K562 (cell line): ENCODE measurements around the gene CACNA2D4. TPM values are rescaled to one million over a fixed set of nuclear protein-coding genes. Genes with fewer than 3 reads are reported as not detected.

ENCODE experiments used
- ATF7 ChIP-seq: fragments of 450-650 bp; IDR thresholded peaks from 2 replicates; pipeline ENCODE4 v1.7.1; 2014; ENCODE audit warnings: mild to moderate bottlenecking, moderate library complexity
- CBX5 ChIP-seq: IDR thresholded peaks from 2 replicates; pipeline ENCODE4 v1.6.1; 2014; ENCODE audit warnings: low read depth, borderline replicate concordance
- CTBP1 ChIP-seq: fragments of 450-650 bp; IDR thresholded peaks from 2 replicates; pipeline ENCODE4 v1.6.1; 2016; ENCODE audit warnings: borderline replicate concordance
- CTCFL ChIP-seq: IDR thresholded peaks from 2 replicates; pipeline ENCODE4 v1.6.1; 2011; ENCODE audit warnings: borderline replicate concordance, low read depth, mild to moderate bottlenecking, moderate library complexity, low read length; ENCODE audit not compliant: insufficient read depth, poor library complexity, severe bottlenecking
- DMBX1 ChIP-seq: fragments of 250-450 bp; sonication (Bioruptor Pico); IDR thresholded peaks from 2 replicates; pipeline ENCODE4 v1.8.0; 2022; ENCODE audit warnings: inconsistent platforms, mild to moderate bottlenecking, moderate library complexity, borderline replicate concordance
- KAT2B ChIP-seq: IDR thresholded peaks from one replicate; pipeline ENCODE4 v1.6.1; 2012; ENCODE audit warnings: low read depth, mild to moderate bottlenecking, control low read depth, inconsistent platforms, low read length, moderate library complexity
- KLF16 ChIP-seq: IDR thresholded peaks from 2 replicates; pipeline ENCODE4 v1.6.1; 2016; ENCODE audit warnings: antibody characterized with exemption
- MAFG ChIP-seq: fragments of 450-650 bp; conservative IDR thresholded peaks from 2 replicates; pipeline ENCODE4 v1.6.1; 2016; ENCODE audit warnings: missing genetic modification characterization, missing compliant biosample characterization
- RFX7 ChIP-seq: fragments of 250-450 bp; sonication (Bioruptor Pico); IDR thresholded peaks from 2 replicates; pipeline ENCODE4 v1.5.1; 2021; ENCODE audit warnings: mild to moderate bottlenecking
- RHOXF2B ChIP-seq: fragments of 250-450 bp; sonication (Bioruptor Pico); conservative IDR thresholded peaks from 2 replicates; pipeline ENCODE4 v1.5.1; 2021
- SPI1 ChIP-seq: IDR thresholded peaks from 2 replicates; pipeline ENCODE4 v1.6.1; 2011; ENCODE audit warnings: low read depth, low read length, control low read depth, borderline replicate concordance
- SRSF7 ChIP-seq: fragments of 200-400 bp; formaldehyde crosslinking; optimal IDR thresholded peaks from 2 replicates; pipeline ENCODE3; 2017; ENCODE audit warnings: mild to moderate bottlenecking, low read depth, low read length
- TBL1XR1 ChIP-seq, 2 experiments: IDR thresholded peaks; 2 replicates each; pipeline ENCODE4 v1.6.1; 2012; ENCODE audit warnings: improper control_type of control experiment in 2 of 2, low read length in 2 of 2, mild to moderate bottlenecking in 1 of 2
- TEAD4 ChIP-seq, 2 experiments: sonication (generic) in 1 of 2; formaldehyde crosslinking in 1 of 2; IDR thresholded peaks; 2 replicates each; pipeline versions ENCODE4 v1.6.1 to v1.8.0; 2012 to 2022; ENCODE audit warnings: borderline replicate concordance in 1 of 2, inconsistent platforms in 1 of 2, low read length in 1 of 2, mild to moderate bottlenecking in 1 of 2, missing genetic modification reagents in 1 of 2
- UBTF ChIP-seq, 2 experiments: IDR thresholded peaks; 2 replicates each; pipeline ENCODE4 v1.6.1; 2012; ENCODE audit warnings: improper control_type of control experiment in 2 of 2, low read depth in 2 of 2, low read length in 2 of 2, borderline replicate concordance in 1 of 2
- ZNF253 ChIP-seq: fragments of 250-450 bp; sonication (Bioruptor Pico); conservative IDR thresholded peaks from 2 replicates; pipeline ENCODE4 v1.6.1; 2021; ENCODE audit warnings: mild to moderate bottlenecking
- ZNF398 ChIP-seq: fragments of 250-450 bp; sonication (Bioruptor Pico); IDR thresholded peaks from 2 replicates; pipeline ENCODE4 v1.8.0; 2021; ENCODE audit warnings: moderate library complexity, mild to moderate bottlenecking, inconsistent platforms
- ZNF717 ChIP-seq: fragments of 250-450 bp; sonication (Bioruptor Pico); IDR thresholded peaks from 2 replicates; pipeline ENCODE4 v1.5.0; 2021
- polyA plus RNA-seq, 8 experiments: library from polyadenylated mRNA; depleted of rRNA in 4 of 8; stranded (reverse) in 5 of 8; unstranded in 3 of 8; fragments of >200 nt; fragmentation: Nextera tagmentation in 2 of 8; fragmentation: Illumina TruSeq in 1 of 8; extraction: Ambion mirVana in 2 of 8; extraction: Trizol in 1 of 8; gene quantifications; 2 replicates each; pipeline versions ENCODE4 v1.2.1 to v1.2.3, GENCODE V29; 2011 to 2014; ENCODE audit warnings: inconsistent platforms in 1 of 8, missing spikeins in 1 of 8
- total RNA-seq, 7 experiments: library from RNA; depleted of rRNA in 6 of 7; stranded (reverse); fragments of >200 nt in 6 of 7; fragmentation: Illumina TruSeq in 2 of 7; extraction: Trizol in 2 of 7; gene quantifications; 2 replicates each; pipeline versions ENCODE4 v1.2.1 to v1.2.3, GENCODE V29; 2011 to 2021; ENCODE audit warnings: low replicate concordance in 1 of 7
- TF ChIP-seq, protein P1 (sequence below): fragments of 450-650 bp; formaldehyde crosslinking; IDR thresholded peaks from 2 replicates; pipeline ENCODE4 v1.4.0; 2020; ENCODE audit warnings: mild to moderate bottlenecking, moderate library complexity

The CACNA2D4 gene
- total and polyA plus RNA-seq, 9 of the 15 experiments (the other 6 are each of a cell fraction or from before 2014, with no cell fraction given) = 0.04 to 0.69 (median 0.40) TPM; not detected in 3

GRCh38 chr12:1812650-1813302, 105.7 kb downstream of the CACNA2D4 start (continued):
- no peak for TF ChIP-seq CTCFL
- peak; percentile 52 for TF ChIP-seq SPI1
- TF ChIP-seq TBL1XR1 (IDR thresholded peaks at IDR 0.05; ENCODE audit: low read length in 2 of 2) = peak in 1 of 2 experiments; percentile 37; a peak in 1 of 4 replicates
- TF ChIP-seq RFX7 (CRISPR knock-in tag) = no peak
- no peak for TF ChIP-seq ZNF398 (CRISPR knock-in tag)
- no peak for TF ChIP-seq CBX5
- no peak for TF ChIP-seq RHOXF2B
- no peak for TF ChIP-seq ZNF253 (CRISPR knock-in tag)
- no peak for TF ChIP-seq ZNF717 (CRISPR knock-in tag)
- no peak for TF ChIP-seq DMBX1
- TF ChIP-seq CTBP1 = peak; percentile 60
- peak; percentile 46; the same call in 1 of the 2 replicates for TF ChIP-seq ATF7
- TF ChIP-seq KLF16 = 0 out of 2 replicates have a peak, but pooled peaks have one; percentile 39
- TF ChIP-seq KAT2B = no peak
- TF ChIP-seq SRSF7 = no peak
- TF ChIP-seq, protein P1, sequence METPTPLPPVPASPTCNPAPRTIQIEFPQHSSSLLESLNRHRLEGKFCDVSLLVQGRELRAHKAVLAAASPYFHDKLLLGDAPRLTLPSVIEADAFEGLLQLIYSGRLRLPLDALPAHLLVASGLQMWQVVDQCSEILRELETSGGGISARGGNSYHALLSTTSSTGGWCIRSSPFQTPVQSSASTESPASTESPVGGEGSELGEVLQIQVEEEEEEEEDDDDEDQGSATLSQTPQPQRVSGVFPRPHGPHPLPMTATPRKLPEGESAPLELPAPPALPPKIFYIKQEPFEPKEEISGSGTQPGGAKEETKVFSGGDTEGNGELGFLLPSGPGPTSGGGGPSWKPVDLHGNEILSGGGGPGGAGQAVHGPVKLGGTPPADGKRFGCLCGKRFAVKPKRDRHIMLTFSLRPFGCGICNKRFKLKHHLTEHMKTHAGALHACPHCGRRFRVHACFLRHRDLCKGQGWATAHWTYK (CRISPR knock-in tag) = no peak
- TF ChIP-seq TEAD4 (IDR thresholded peaks at IDR 0.05; ENCODE audit: low read length) = peak; percentile 52; the same call in 1 of the 2 replicates
- TF ChIP-seq TEAD4 (CRISPR knock-in tag; IDR thresholded peaks at IDR 0.05; ENCODE audit: borderline replicate concordance) = no peak
- 0 out of 4 replicates have a peak, but pooled peaks of 1 of the 2 experiments have one; percentile 9 for TF ChIP-seq UBTF (IDR thresholded peaks at IDR 0.05; ENCODE audit: borderline replicate concordance in 1 of 2, low read depth in 2 of 2, low read length in 2 of 2)
- 0 out of 2 replicates have a peak, but pooled peaks have one; percentile 12 for TF ChIP-seq MAFG
